NCI-H82 treated with DMSO at 0.1 percent for 48 hours (cell line): Measurements from ENCODE around the gene ZCCHC10.

ENCODE experiments used
- DNase-seq: peaks from one replicate; lab custom pipeline; 2025; ENCODE audit not compliant: unreplicated experiment; lab: John Stamatoyannopoulos, UW

The ZCCHC10 gene

GRCh38 chr5:133025804-133026663, at the start of gene ZCCHC10:
TSS of gene ZCCHC10 (minus strand) at chr5:133026549. CDS start at chr5:133026537, 12 bp downstream.
- DNase-seq = peak; percentile 78

- DNase-seq = peak; percentile 91
Measured at GRCh38 chr5:133075572-133076536, 49.5 kb upstream of the ZCCHC10 start.

- no peak for DNase-seq
Measured at GRCh38 chr5:133072021-133072420, 45.7 kb upstream of the ZCCHC10 start.

GRCh38 chr5:133066045-133066444, 39.7 kb upstream of the ZCCHC10 start:
- no peak for DNase-seq

- DNase-seq = peak; percentile 77
Measured at GRCh38 chr5:133065471-133065870, 39.1 kb upstream of the ZCCHC10 start.

- no peak for DNase-seq
Measured at GRCh38 chr5:133063965-133064364, 37.6 kb upstream of the ZCCHC10 start.

GRCh38 chr5:133062276-133062675, 35.9 kb upstream of the ZCCHC10 start:
- DNase-seq = no peak

- peak; percentile 97 for DNase-seq
Measured at GRCh38 chr5:133059621-133060020, 33.3 kb upstream of the ZCCHC10 start.

GRCh38 chr5:133056891-133057290, 30.5 kb upstream of the ZCCHC10 start:
- no peak for DNase-seq

- DNase-seq = no peak
Measured at GRCh38 chr5:133054697-133055471, 28.5 kb upstream of the ZCCHC10 start.

GRCh38 chr5:133053448-133053847, 27.1 kb upstream of the ZCCHC10 start:
- no peak for DNase-seq

- no peak for DNase-seq
Measured at GRCh38 chr5:133052317-133053175, 26.2 kb upstream of the ZCCHC10 start.

- peak; percentile 93 for DNase-seq
Measured at GRCh38 chr5:133051542-133052316, 25.4 kb upstream of the ZCCHC10 start, which contains the start of gene HSPA4. TSS of gene HSPA4 (plus strand) at chr5:133052013. CDS start at chr5:133052251, 238 bp downstream.

GRCh38 chr5:133051061-133051541, 24.8 kb upstream of the ZCCHC10 start:
- peak; percentile 81 for DNase-seq

GRCh38 chr5:133050521-133050920, 24.2 kb upstream of the ZCCHC10 start:
- no peak for DNase-seq

GRCh38 chr5:133049726-133050048, 23.3 kb upstream of the ZCCHC10 start:
- DNase-seq = peak; percentile 68

- no peak for DNase-seq
Measured at GRCh38 chr5:133048993-133049725, 22.8 kb upstream of the ZCCHC10 start.

GRCh38 chr5:133047404-133047803, 21.1 kb upstream of the ZCCHC10 start:
- no peak for DNase-seq
